T-helper 1 cell treated with Interleukin-12 subunit alpha and Interleukin-12 subunit beta and Interleukin-4 antibody, amounts not matched to agents 30 μg/mL and 1 μg/mL, for 36 hours (primary cell): ENCODE results near the gene KIRREL3.

Source experiments
- H3K27ac Mint-ChIP-seq: one replicate; pipeline ENCODE4 v1.8.0; 2021; ENCODE audit warnings: mild to moderate bottlenecking, mixed read lengths
- H3K27me3 Mint-ChIP-seq: one replicate; pipeline ENCODE4 v1.8.0; 2021; ENCODE audit warnings: low read depth, mixed read lengths
- H3K36me3 Mint-ChIP-seq: one replicate; pipeline ENCODE4 v1.8.0; 2021; ENCODE audit warnings: low read depth, mixed read lengths
- H3K4me1 Mint-ChIP-seq: one replicate; pipeline ENCODE4 v1.8.0; 2021; ENCODE audit warnings: low read depth, mixed read lengths
- H3K4me3 Mint-ChIP-seq: one replicate; pipeline ENCODE4 v1.8.0; 2021; ENCODE audit warnings: mild to moderate bottlenecking, moderate library complexity, mixed read lengths
- H3K9me3 Mint-ChIP-seq: one replicate; pipeline ENCODE4 v1.8.0; 2021; ENCODE audit warnings: mixed read lengths

Gene KIRREL3

GRCh38 chr11:126633330-126633729, 367.2 kb downstream of the KIRREL3 start:
- Mint-ChIP-seq H3K9me3 (no peaks in the 10 kb centered on the region), H3K27me3 (peaks cover 9% of the 10 kb centered on the region), H3K36me3 (no peaks in the 10 kb centered on the region), H3K4me3 (no peak overlapping the region), H3K4me1 (no peaks in the 10 kb centered on the region), H3K27ac (no peak overlapping the region)

- no peaks in the 10 kb centered on the region for H3K4me1 Mint-ChIP-seq
- H3K36me3 Mint-ChIP-seq: no peaks in the 10 kb centered on the region
- H3K27me3 Mint-ChIP-seq: no peaks in the 10 kb centered on the region
- H3K4me3 Mint-ChIP-seq: no peak overlapping the region
- H3K9me3 Mint-ChIP-seq: no peaks in the 10 kb centered on the region
- H3K27ac Mint-ChIP-seq: no peak overlapping the region
These were observed 369.4 kb downstream of the KIRREL3 start for GRCh38 chr11:126630893-126631798.

- Mint-ChIP-seq H3K27me3 (no peaks in the 10 kb centered on the region), H3K36me3 (no peaks in the 10 kb centered on the region), H3K9me3 (no peaks in the 10 kb centered on the region), H3K4me3 (no peak overlapping the region), H3K4me1 (no peaks in the 10 kb centered on the region), H3K27ac (no peak overlapping the region)
These were observed 370.1 kb downstream of the KIRREL3 start for GRCh38 chr11:126630488-126630887.

GRCh38 chr11:126628790-126629621, 371.6 kb downstream of the KIRREL3 start:
- H3K4me3 Mint-ChIP-seq: no peak overlapping the region
- H3K27me3 Mint-ChIP-seq: no peaks in the 10 kb centered on the region
- no peak overlapping the region for H3K27ac Mint-ChIP-seq
- no peaks in the 10 kb centered on the region for H3K36me3 Mint-ChIP-seq
- H3K9me3 Mint-ChIP-seq: no peaks in the 10 kb centered on the region
- H3K4me1 Mint-ChIP-seq: no peaks in the 10 kb centered on the region

- Mint-ChIP-seq H3K27me3 (peaks cover 1% of the 10 kb centered on the region), H3K27ac (no peak overlapping the region), H3K4me1 (no peaks in the 10 kb centered on the region), H3K36me3 (no peaks in the 10 kb centered on the region), H3K4me3 (no peak overlapping the region), H3K9me3 (no peaks in the 10 kb centered on the region)
These were observed 372.1 kb downstream of the KIRREL3 start for GRCh38 chr11:126628450-126628789.

- Mint-ChIP-seq H3K27me3 (peaks cover 3% of the 10 kb centered on the region), H3K4me3 (no peak overlapping the region), H3K4me1 (no peaks in the 10 kb centered on the region)
These were observed 373.1 kb downstream of the KIRREL3 start for GRCh38 chr11:126627421-126627820.

GRCh38 chr11:126624506-126624905, 376.1 kb downstream of the KIRREL3 start:
- H3K4me3 Mint-ChIP-seq: no peak overlapping the region
- H3K27ac Mint-ChIP-seq: no peak overlapping the region
- H3K4me1 Mint-ChIP-seq: no peaks in the 10 kb centered on the region
- peaks cover 7% of the 10 kb centered on the region for H3K27me3 Mint-ChIP-seq
- H3K36me3 Mint-ChIP-seq: no peaks in the 10 kb centered on the region
- no peaks in the 10 kb centered on the region for H3K9me3 Mint-ChIP-seq

More at GRCh38 chr11:126627421-126627820, 373.1 kb downstream of the KIRREL3 start:
- no peaks in the 10 kb centered on the region for H3K36me3 Mint-ChIP-seq
- no peaks in the 10 kb centered on the region for H3K9me3 Mint-ChIP-seq
- H3K27ac Mint-ChIP-seq: no peak overlapping the region

GRCh38 chr11:126619516-126619915, 381.1 kb downstream of the KIRREL3 start:
- H3K4me1 Mint-ChIP-seq: no peaks in the 10 kb centered on the region
- H3K27ac Mint-ChIP-seq: no peak overlapping the region
- H3K36me3 Mint-ChIP-seq: no peaks in the 10 kb centered on the region
- H3K9me3 Mint-ChIP-seq: no peaks in the 10 kb centered on the region
- peaks cover 7% of the 10 kb centered on the region for H3K27me3 Mint-ChIP-seq
- H3K4me3 Mint-ChIP-seq: no peak overlapping the region

- Mint-ChIP-seq H3K9me3 (no peaks in the 10 kb centered on the region), H3K27me3 (no peaks in the 10 kb centered on the region), H3K4me3 (no peak overlapping the region), H3K4me1 (no peaks in the 10 kb centered on the region), H3K36me3 (no peaks in the 10 kb centered on the region), H3K27ac (no peak overlapping the region)
These were observed 384.7 kb downstream of the KIRREL3 start for GRCh38 chr11:126615845-126616244.

- no peak overlapping the region for H3K27ac Mint-ChIP-seq
- no peaks in the 10 kb centered on the region for H3K4me1 Mint-ChIP-seq
- H3K36me3 Mint-ChIP-seq: no peaks in the 10 kb centered on the region
- no peaks in the 10 kb centered on the region for H3K27me3 Mint-ChIP-seq
- no peak overlapping the region for H3K4me3 Mint-ChIP-seq
- no peaks in the 10 kb centered on the region for H3K9me3 Mint-ChIP-seq
These were observed 387.3 kb downstream of the KIRREL3 start for GRCh38 chr11:126613272-126613671.

- H3K27ac Mint-ChIP-seq: no peak overlapping the region
- H3K9me3 Mint-ChIP-seq: no peaks in the 10 kb centered on the region
- no peaks in the 10 kb centered on the region for H3K36me3 Mint-ChIP-seq
- H3K4me3 Mint-ChIP-seq: no peak overlapping the region
- H3K27me3 Mint-ChIP-seq: no peaks in the 10 kb centered on the region
- no peaks in the 10 kb centered on the region for H3K4me1 Mint-ChIP-seq
These were observed 387.9 kb downstream of the KIRREL3 start for GRCh38 chr11:126612671-126613070.

GRCh38 chr11:126611438-126611837, 389.1 kb downstream of the KIRREL3 start:
- H3K4me1 Mint-ChIP-seq: peaks cover 2% of the 10 kb centered on the region
- no peaks in the 10 kb centered on the region for H3K27me3 Mint-ChIP-seq
- H3K9me3 Mint-ChIP-seq: no peaks in the 10 kb centered on the region
- no peaks in the 10 kb centered on the region for H3K36me3 Mint-ChIP-seq
- no peak overlapping the region for H3K27ac Mint-ChIP-seq
- H3K4me3 Mint-ChIP-seq: no peak overlapping the region

- no peak overlapping the region for H3K4me3 Mint-ChIP-seq
- H3K27me3 Mint-ChIP-seq: peaks cover 4% of the 10 kb centered on the region
- H3K4me1 Mint-ChIP-seq: peaks cover 2% of the 10 kb centered on the region
- H3K9me3 Mint-ChIP-seq: no peaks in the 10 kb centered on the region
- H3K27ac Mint-ChIP-seq: no peak overlapping the region
- H3K36me3 Mint-ChIP-seq: no peaks in the 10 kb centered on the region
These were observed 391.9 kb downstream of the KIRREL3 start for GRCh38 chr11:126608658-126609057.

GRCh38 chr11:126607776-126608541, 392.6 kb downstream of the KIRREL3 start:
- no peaks in the 10 kb centered on the region for H3K36me3 Mint-ChIP-seq
- peaks cover 4% of the 10 kb centered on the region for H3K27me3 Mint-ChIP-seq
- H3K9me3 Mint-ChIP-seq: no peaks in the 10 kb centered on the region
- H3K4me1 Mint-ChIP-seq: peaks cover 2% of the 10 kb centered on the region
- no peak overlapping the region for H3K27ac Mint-ChIP-seq
- H3K4me3 Mint-ChIP-seq: no peak overlapping the region
